ENCODE data around the gene PAX9. TPM values are rescaled to one million over a fixed set of nuclear protein-coding genes. Genes with fewer than 3 reads are reported as not detected.

PAX9 gene
- total RNA-seq, 1 donor, result not detected

- no peak overlapping the region for H3K4me3 ChIP-seq (ENCODE audit: low read depth, low read length)
- no peak for TF ChIP-seq CTCF (IDR thresholded peaks at IDR 0.05; ENCODE audit: insufficient read depth, low read depth, low read length)
- DNase-seq (ENCODE audit: low read depth), result no peak
Observed at GRCh38 chr14:36724162-36724561, 62.5 kb downstream of the PAX9 start.

- H3K4me3 ChIP-seq (ENCODE audit: low read depth, low read length), result no peak overlapping the region
- no peak for TF ChIP-seq CTCF (IDR thresholded peaks at IDR 0.05; ENCODE audit: insufficient read depth, low read depth, low read length)
- no peak for DNase-seq (ENCODE audit: low read depth)
Observed at GRCh38 chr14:36726128-36726527, 64.5 kb downstream of the PAX9 start.

Other genes with a start within 250 kb of the PAX9 start
- not detected in 2 replicates for gene NKX2-1, start 141.6 kb upstream of the PAX9 start, total RNA-seq
- gene NKX2-8, start 79.2 kb upstream of the PAX9 start, total RNA-seq, result not detected in 2 replicates

All from fibroblast of villous mesenchyme (primary cell).